Mesothelial cell of epicardium (in vitro differentiated cells): ENCODE results near the gene CEL. TPM values are rescaled to one million over a fixed set of nuclear protein-coding genes. Genes with fewer than 3 reads are reported as not detected.

Experiments
- DNase-seq, 2 experiments: peaks; one replicate each; pipeline ENCODE4 v3.0.0; 2021; ENCODE audit warnings: low spot score in 2 of 2; ENCODE audit not compliant: unreplicated experiment in 2 of 2
- H3K27ac Mint-ChIP-seq: 2 replicates; pipeline ENCODE4 v1.8.0; 2021; ENCODE audit warnings: mixed read lengths
- H3K27me3 Mint-ChIP-seq: 2 replicates; pipeline ENCODE4 v1.8.0; 2021; ENCODE audit warnings: low read depth, mixed read lengths
- H3K36me3 Mint-ChIP-seq: 2 replicates; pipeline ENCODE4 v1.8.0; 2021; ENCODE audit warnings: mixed read lengths
- H3K4me1 Mint-ChIP-seq: 2 replicates; pipeline ENCODE4 v1.8.0; 2021; ENCODE audit warnings: mixed read lengths
- H3K4me3 Mint-ChIP-seq: 2 replicates; pipeline ENCODE4 v1.8.0; 2021; ENCODE audit warnings: mild to moderate bottlenecking, moderate library complexity, mixed read lengths
- H3K9me3 Mint-ChIP-seq: 2 replicates; pipeline ENCODE4 v1.8.0; 2021; ENCODE audit warnings: mixed read lengths
- CTCF ChIP-seq: fragments of 200-600 bp; sonication (generic); IDR thresholded peaks from one replicate; pipeline ENCODE4 v1.5.0; 2021; ENCODE audit warnings: antibody characterized with exemption; ENCODE audit not compliant: unreplicated experiment
- total RNA-seq: library from RNA; stranded (reverse); gene quantifications from 3 replicates; pipeline ENCODE4 v1.2.1, GENCODE V29; 2021

CEL gene
- total RNA-seq, 1 donor from 2014 or later, result 5.0 TPM

- H3K36me3 Mint-ChIP-seq, result peaks cover 50% of the 10 kb centered on the region
- H3K9me3 Mint-ChIP-seq, result peaks cover 3% of the 10 kb centered on the region
- TF ChIP-seq CTCF, result no peak
- H3K27ac Mint-ChIP-seq, result no peak overlapping the region
- H3K27me3 Mint-ChIP-seq, result no peaks in the 10 kb centered on the region
- H3K4me3 Mint-ChIP-seq, result no peak overlapping the region
- DNase-seq, result no peak
- no peaks in the 10 kb centered on the region for H3K4me1 Mint-ChIP-seq
Measured at GRCh38 chr9:133101356-133102189, 39.8 kb downstream of the CEL start.

- Mint-ChIP-seq H3K27ac (no peak overlapping the region), H3K36me3 (peaks cover 43% of the 10 kb centered on the region), H3K9me3 (no peaks in the 10 kb centered on the region), H3K4me1 (no peaks in the 10 kb centered on the region), H3K4me3 (no peak overlapping the region), H3K27me3 (no peaks in the 10 kb centered on the region)
- TF ChIP-seq CTCF, result no peak
- no peak for DNase-seq
Measured at GRCh38 chr9:133102190-133103021, 40.6 kb downstream of the CEL start.

GRCh38 chr9:133103183-133103986 lies 41.6 kb downstream of the CEL start:
- Mint-ChIP-seq H3K4me3 (no peak overlapping the region), H3K9me3 (no peaks in the 10 kb centered on the region), H3K36me3 (peaks cover 36% of the 10 kb centered on the region), H3K4me1 (no peaks in the 10 kb centered on the region), H3K27ac (no peak overlapping the region), H3K27me3 (no peaks in the 10 kb centered on the region)
- peak; percentile 95 for TF ChIP-seq CTCF
- peak in 1 of 2 experiments; percentile 74 for DNase-seq

GRCh38 chr9:133103987-133104505 lies 42.3 kb downstream of the CEL start:
- Mint-ChIP-seq H3K9me3 (no peaks in the 10 kb centered on the region), H3K4me1 (no peaks in the 10 kb centered on the region), H3K4me3 (no peak overlapping the region), H3K36me3 (peaks cover 31% of the 10 kb centered on the region), H3K27ac (no peak overlapping the region), H3K27me3 (no peaks in the 10 kb centered on the region)
- no peak for TF ChIP-seq CTCF
- no peak for DNase-seq
